ENCODE measurements around the gene OR52E1. TPM values are rescaled to one million over a fixed set of nuclear protein-coding genes. Genes with fewer than 3 reads are reported as not detected.

The OR52E1 gene
- total RNA-seq, 1 experiment from 2014 or later = not detected

GRCh38 chr11:5117588-5117987 lies 48.2 kb downstream of the OR52E1 start:
- BruUV-seq (replicated peaks) = no TSS peak
- Histone ChIP-seq H2AFZ (ENCODE audit: low read length) (no peak overlapping the region), H3F3A (ENCODE audit: low read length, unreplicated experiment) (no peaks in the 10 kb centered on the region), H3K9me2 (replicated peaks; ENCODE audit: low read length) (no peaks in the 10 kb centered on the region), H3K36me3 (ENCODE audit: low read depth, low read length) (no peaks in the 10 kb centered on the region), H3K27ac (ENCODE audit: low read length) (no peak overlapping the region), H3K9ac (ENCODE audit: low read length) (no peak overlapping the region), H3K27me3 (ENCODE audit: low read length) (no peaks in the 10 kb centered on the region), H4K20me1 (ENCODE audit: low read length) (no peaks in the 10 kb centered on the region), H3K79me2 (ENCODE audit: low read length) (no peaks in the 10 kb centered on the region), H3K4me2 (ENCODE audit: low read length) (no peak overlapping the region), H3K9me3 (ENCODE audit: low read length) (no peaks in the 10 kb centered on the region), H3K4me3 (ENCODE audit: low read length) (no peak overlapping the region), H3K4me1 (ENCODE audit: insufficient read depth, low read length) (no peaks in the 10 kb centered on the region)
- TF ChIP-seq EZH2phosphoT487 (IDR thresholded peaks at IDR 0.05; ENCODE audit: borderline replicate concordance, low read length) (no peak), CTCF (conservative IDR thresholded peaks at IDR 0.05; ENCODE audit: low read depth, low read length) (no peak), EZH2 (IDR thresholded peaks at IDR 0.05; ENCODE audit: low read length, unreplicated experiment) (no peak)
- POLR2A ChIA-PET (ENCODE audit: unreplicated experiment) = no interaction called here
- no peak for DNase-seq
- intact Hi-C loops (cut with micrococcal nuclease) = no loop called here
- no peak for ATAC-seq
- CTCF ChIA-PET = no interaction called here

GRCh38 chr11:5118893-5119292 lies 49.5 kb downstream of the OR52E1 start:
- no peaks in the 10 kb centered on the region for H3K9me2 ChIP-seq (replicated peaks; ENCODE audit: low read length)
- H2AFZ ChIP-seq (ENCODE audit: low read length) = no peak overlapping the region
- CTCF ChIA-PET = no interaction called here
- no peaks in the 10 kb centered on the region for H3K4me1 ChIP-seq (ENCODE audit: insufficient read depth, low read length)
- H3K9me3 ChIP-seq (ENCODE audit: low read length) = no peaks in the 10 kb centered on the region
- no peaks in the 10 kb centered on the region for H4K20me1 ChIP-seq (ENCODE audit: low read length)
- no peaks in the 10 kb centered on the region for H3K79me2 ChIP-seq (ENCODE audit: low read length)
- no peak for DNase-seq
- H3F3A ChIP-seq (ENCODE audit: low read length, unreplicated experiment) = no peaks in the 10 kb centered on the region
- no peak overlapping the region for H3K27ac ChIP-seq (ENCODE audit: low read length)
- H3K4me3 ChIP-seq (ENCODE audit: low read length) = no peak overlapping the region
- H3K9ac ChIP-seq (ENCODE audit: low read length) = no peak overlapping the region
- no peaks in the 10 kb centered on the region for H3K36me3 ChIP-seq (ENCODE audit: low read depth, low read length)
- intact Hi-C loops (cut with micrococcal nuclease) = no loop called here
- BruUV-seq (replicated peaks) = no TSS peak
- POLR2A ChIA-PET (ENCODE audit: unreplicated experiment) = no interaction called here
- no peak for TF ChIP-seq EZH2 (IDR thresholded peaks at IDR 0.05; ENCODE audit: low read length, unreplicated experiment)
- no peak for TF ChIP-seq EZH2phosphoT487 (IDR thresholded peaks at IDR 0.05; ENCODE audit: borderline replicate concordance, low read length)
- no peak for TF ChIP-seq CTCF (conservative IDR thresholded peaks at IDR 0.05; ENCODE audit: low read depth, low read length)
- no peaks in the 10 kb centered on the region for H3K27me3 ChIP-seq (ENCODE audit: low read length)
- no peak for ATAC-seq
- no peak overlapping the region for H3K4me2 ChIP-seq (ENCODE audit: low read length)

Other genes starting within 250 kb of the OR52E1 start
- gene OR51F2, start 248.3 kb upstream of the OR52E1 start, total RNA-seq (2014; rRNA removed) = not detected in 2 replicates
- not detected in 2 replicates for gene OR51S1, start 220.4 kb upstream of the OR52E1 start, total RNA-seq (2014; rRNA removed)
- gene OR51T1, start 187.7 kb upstream of the OR52E1 start, total RNA-seq (2014; rRNA removed) = not detected in 2 replicates
- gene OR51A7, start 165.8 kb upstream of the OR52E1 start, total RNA-seq (2014; rRNA removed) = not detected in 2 replicates
- gene OR51G2, start 150.2 kb upstream of the OR52E1 start, total RNA-seq (2014; rRNA removed) = not detected in 2 replicates
- not detected in 2 replicates for gene OR51G1, start 145.2 kb upstream of the OR52E1 start, total RNA-seq (2014; rRNA removed)
- not detected in 2 replicates for gene OR51A4, start 122.0 kb upstream of the OR52E1 start, total RNA-seq (2014; rRNA removed)
- gene OR51A2, start 113.9 kb upstream of the OR52E1 start, total RNA-seq (2014; rRNA removed) = not detected in 2 replicates
- gene OR51L1, start 74.7 kb upstream of the OR52E1 start, total RNA-seq (2014; rRNA removed) = not detected in 2 replicates
- gene OR52J3, start 23.0 kb upstream of the OR52E1 start, total RNA-seq (2014; rRNA removed) = not detected in 2 replicates
- not detected in 2 replicates for gene OR52E2, start 9.9 kb upstream of the OR52E1 start, total RNA-seq (2014; rRNA removed)
- not detected in 2 replicates for gene OR52A5, start 68.8 kb downstream of the OR52E1 start, total RNA-seq (2014; rRNA removed)
- not detected in 2 replicates for gene OR52A1, start 85.2 kb downstream of the OR52E1 start, total RNA-seq (2014; rRNA removed)
- not detected in 2 replicates for gene OR51V1, start 131.1 kb downstream of the OR52E1 start, total RNA-seq (2014; rRNA removed)
- gene HBB, start 157.5 kb downstream of the OR52E1 start, total RNA-seq (2014; rRNA removed) = not detected in 2 replicates
- gene HBD, start 164.9 kb downstream of the OR52E1 start, total RNA-seq (2014; rRNA removed) = not detected in 2 replicates
- not detected in 2 replicates for gene HBG1, start 180.3 kb downstream of the OR52E1 start, total RNA-seq (2014; rRNA removed)
- gene HBG2, start 185.2 kb downstream of the OR52E1 start, total RNA-seq (2014; rRNA removed) = not detected in 2 replicates
- gene HBE1, start 200.4 kb downstream of the OR52E1 start, total RNA-seq (2014; rRNA removed) = 0.35 and 0.62 TPM in 2 replicates
- gene OR51B4, start 232.4 kb downstream of the OR52E1 start, total RNA-seq (2014; rRNA removed) = 0.11 TPM in 1 of 2 replicates, not detected in the other